Measurements from ENCODE around the gene WDR33.
"Not testable (repeated sequence)": the region's sequence is repeated elsewhere in the genome, so short reads cannot be mapped to it uniquely, and the experiment has no call there.

WDR33 gene

DNA sequence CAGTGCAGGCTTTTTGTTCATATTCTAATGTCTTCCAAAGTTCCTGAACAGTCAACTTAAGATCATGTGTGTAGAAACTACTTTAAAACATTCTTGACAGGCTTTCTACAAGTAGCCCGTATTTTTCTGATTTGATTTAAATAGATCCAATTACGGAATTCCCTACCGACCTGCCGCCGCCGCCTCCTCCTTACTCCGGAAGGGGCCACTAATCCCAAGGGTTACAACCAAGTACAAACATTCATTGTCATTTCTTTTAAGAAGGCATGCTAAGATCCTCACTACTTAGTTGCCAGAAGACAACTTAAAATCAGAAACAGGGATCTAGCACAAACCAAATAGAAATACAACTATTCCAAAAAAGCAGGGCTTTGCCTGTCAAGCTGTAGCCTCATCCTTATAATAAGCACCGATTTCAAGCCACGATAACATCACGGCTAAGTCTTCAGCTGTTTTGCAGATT lies 784 bp downstream of the WDR33 start:
- no peak for DNase-seq (ENCODE audit: low read depth)

DNA sequence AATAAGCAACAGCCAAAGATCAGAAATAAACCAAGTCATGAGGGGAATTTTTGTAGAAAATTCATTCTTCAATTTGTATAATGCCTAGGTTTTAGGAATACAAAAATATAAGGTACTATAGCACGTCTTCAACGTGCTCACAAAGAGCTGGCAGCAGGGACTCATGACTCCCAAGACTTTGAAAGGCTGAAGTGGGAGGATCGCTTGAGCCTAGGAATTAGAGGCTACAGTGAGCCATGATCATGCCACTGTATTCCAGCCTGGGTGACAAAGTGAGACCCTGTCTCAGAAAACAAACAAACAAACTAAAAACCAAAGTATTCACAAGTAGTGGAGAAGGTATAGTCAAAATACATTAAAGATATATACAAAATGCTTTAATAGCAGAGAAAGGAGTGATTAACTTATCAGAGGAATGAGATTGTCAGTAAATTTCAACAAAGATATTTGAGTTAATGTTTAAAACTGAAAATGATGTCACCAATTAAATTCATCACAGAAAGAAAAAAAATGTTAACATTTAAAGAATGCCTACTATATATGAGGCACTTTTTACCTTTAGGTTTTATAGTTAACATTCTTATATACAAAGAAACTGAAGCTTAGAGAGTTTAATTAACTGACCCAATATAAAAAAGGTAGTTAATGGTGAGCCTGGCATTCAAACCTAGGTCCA lies 3.2 kb downstream of the WDR33 start:
- DNase-seq (ENCODE audit: low read depth), result no peak

DNA sequence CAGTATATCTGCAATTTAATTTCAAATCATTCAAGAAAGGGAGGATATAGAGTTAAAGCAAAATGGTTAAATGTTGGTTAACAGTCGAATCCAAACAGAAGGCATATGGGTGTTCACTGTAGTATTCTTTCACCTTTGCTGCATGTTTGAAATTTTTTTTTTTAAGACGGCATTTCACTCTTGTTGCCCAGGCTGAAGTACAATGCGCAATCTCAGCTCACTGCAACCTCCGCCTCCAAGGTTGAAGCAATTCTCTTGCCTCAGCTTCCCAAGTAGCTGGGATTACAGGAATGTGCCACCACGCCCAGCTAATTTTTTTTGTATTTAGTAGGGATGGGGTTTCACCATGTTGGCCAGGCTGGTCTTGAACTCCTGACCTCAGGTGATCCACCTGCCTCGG lies 4.1 kb downstream of the WDR33 start:
- DNase-seq (ENCODE audit: low read depth), result not testable (repeated sequence)

GRCh38 chr2:127805491-127805890 lies 5.5 kb downstream of the WDR33 start:
- no peak for DNase-seq (ENCODE audit: low read depth)

DNA sequence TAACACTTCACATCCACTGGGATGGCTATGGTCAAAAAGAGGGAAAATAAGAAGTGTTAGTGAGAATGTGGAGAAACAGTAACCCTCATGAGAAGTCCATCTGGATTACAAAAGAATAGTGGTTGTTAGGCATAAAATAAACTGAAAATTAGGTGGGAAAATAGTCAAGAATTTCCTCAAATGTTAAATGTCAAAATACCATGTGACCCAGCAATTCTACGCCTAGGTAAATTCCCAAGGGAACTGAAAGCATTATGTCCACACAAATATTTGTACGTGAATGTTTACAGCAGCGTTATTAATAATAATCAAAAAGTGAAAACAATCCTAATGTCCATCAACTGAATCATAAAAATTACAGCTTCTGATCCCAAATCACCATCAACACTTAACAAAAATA lies 11.0 kb downstream of the WDR33 start:
- no peak for DNase-seq (ENCODE audit: low read depth)

- DNase-seq (ENCODE audit: low read depth), result no peak
Measured at GRCh38 chr2:127796389-127796788, 14.6 kb downstream of the WDR33 start.

DNA sequence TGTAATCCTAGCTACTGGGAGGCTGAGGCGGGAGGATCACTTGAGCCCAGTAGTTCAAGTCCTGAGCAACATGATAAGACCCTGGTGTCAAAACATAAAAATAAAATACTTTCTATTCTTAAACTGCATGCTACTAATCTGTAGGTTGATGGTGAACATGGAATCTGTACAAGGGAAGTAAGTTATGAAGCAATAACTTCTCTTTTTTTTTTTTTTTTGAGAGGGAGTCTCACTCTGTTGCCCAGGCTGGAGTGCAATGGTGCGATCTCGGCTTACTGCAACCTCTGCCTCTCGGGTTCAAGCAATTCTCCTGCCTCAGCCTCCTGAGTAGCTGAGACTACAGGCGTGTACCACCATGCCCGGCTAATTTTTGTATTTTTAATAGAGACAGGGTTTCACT lies 16.1 kb downstream of the WDR33 start:
- not testable (repeated sequence) for DNase-seq (ENCODE audit: low read depth)

GRCh38 chr2:127792805-127793204 lies 18.2 kb downstream of the WDR33 start:
- no peak for DNase-seq (ENCODE audit: low read depth)

DNA sequence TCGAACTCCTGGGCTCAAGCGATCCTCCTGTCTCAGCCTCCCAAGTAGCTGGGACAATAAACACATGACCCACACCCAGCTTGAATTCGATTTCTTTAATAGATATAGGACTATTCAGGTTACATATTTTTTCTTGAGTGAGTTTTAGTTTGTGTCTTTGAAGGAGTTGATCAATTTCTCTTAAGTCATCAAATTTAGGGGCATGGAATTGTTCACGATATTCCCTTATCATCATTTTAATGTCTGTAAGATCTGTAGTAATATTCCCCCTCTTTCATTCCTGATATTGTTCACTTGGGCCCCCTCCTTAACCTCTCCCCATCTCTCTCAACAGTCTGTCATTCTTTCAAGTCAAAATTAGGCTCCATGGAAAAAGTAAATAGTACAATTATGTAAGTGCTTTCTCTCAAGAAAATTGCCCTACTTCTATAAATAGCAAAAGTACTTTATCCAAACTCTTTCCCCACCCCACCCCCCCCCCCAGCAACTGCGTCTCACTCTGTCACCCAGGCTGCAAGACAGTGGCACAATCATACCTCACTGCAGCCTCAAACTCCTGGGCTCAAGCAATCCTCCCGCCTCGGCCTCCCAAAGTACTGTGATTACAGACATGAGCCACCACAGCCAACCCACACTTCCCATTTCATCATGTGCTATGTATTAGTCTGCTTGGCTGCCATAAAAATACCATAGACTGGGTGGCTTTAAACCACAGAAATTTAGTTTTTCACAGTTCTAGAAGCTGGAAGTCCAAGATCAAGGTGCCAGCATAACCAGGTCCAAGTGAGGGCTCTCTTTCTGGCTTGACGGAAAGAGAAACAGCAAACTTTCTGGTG lies 20.1 kb downstream of the WDR33 start:
- DNase-seq (ENCODE audit: low read depth), result no peak

DNA sequence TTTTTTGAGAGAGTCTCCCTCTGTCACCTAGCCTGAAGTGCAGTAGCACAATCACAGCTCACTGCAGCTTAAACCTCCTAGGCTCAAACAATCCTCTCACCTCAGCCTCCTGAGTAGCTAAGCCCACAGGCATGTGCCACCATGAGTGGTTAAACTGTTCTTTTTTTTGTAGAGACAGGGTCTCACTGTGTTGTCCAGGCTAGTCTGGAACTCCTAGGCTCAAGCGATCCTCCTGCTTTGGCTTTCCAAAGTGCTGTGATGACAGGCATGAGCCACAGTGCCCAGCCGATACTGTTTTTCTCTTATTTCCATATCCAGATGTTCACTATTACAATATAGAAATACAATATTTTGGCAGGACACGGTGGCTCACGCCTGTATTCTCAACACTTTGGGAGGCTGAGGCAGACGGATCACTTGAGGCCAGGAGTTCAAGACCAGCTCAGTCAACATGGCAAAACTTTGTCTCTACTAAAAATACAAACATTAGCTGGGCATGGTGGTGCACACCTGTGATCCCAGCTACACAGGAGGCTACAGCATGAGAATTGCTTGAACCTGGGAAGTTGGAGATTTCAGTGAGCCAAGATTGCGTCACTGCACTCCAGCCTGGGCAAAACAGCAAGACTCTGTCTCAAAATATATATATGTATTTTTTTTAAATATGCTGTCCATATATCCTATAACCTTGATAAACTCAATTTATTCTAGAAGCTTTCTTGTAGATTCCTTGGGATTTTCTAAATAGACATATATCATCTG lies 24.7 kb downstream of the WDR33 start:
- no peak for DNase-seq (ENCODE audit: low read depth)

DNA sequence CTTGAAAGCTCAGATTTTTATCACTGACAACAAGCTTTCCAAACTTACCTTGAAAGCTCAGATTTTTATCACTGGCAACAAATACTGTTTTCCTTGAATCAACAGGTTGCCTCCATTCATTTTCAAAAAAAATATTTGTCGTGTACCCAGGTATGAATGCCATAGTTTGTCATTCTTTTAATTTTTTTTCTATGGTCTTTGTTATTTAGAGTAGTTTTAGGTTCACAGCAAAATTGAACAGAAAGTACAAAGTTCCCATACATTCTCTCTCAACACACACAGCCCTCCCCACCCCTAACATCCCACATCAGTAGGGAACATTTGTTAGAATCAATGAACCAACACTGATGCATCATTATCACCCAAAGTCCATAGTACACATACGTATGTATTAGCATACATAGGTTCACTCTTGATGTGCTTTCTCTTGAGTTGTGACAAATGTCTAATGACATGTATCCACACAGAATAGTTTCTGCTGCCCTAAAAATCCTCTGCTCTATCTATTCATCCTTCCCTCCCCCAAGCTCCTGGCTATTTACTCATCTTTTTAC lies 25.9 kb downstream of the WDR33 start:
- DNase-seq (ENCODE audit: low read depth), result no peak

DNA sequence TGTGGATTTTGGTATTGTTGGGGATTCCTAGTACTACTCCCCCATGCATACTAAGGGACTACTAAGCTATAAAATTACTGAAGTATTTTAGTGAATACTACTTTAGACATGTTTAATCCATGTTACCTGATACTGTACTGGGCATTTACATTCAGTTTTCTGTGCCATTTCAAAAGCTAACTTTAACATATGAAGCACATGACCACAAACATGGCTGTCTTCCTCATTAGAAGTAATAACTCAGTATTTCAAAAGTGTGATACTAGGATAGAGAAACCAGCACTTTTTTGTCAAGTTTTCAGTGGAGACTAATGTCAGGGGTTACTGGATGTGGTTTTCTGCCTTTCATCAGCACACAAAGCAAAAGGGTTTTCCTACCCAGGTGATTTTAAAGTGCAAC lies 27.9 kb downstream of the WDR33 start:
- no peak for DNase-seq (ENCODE audit: low read depth)

DNA sequence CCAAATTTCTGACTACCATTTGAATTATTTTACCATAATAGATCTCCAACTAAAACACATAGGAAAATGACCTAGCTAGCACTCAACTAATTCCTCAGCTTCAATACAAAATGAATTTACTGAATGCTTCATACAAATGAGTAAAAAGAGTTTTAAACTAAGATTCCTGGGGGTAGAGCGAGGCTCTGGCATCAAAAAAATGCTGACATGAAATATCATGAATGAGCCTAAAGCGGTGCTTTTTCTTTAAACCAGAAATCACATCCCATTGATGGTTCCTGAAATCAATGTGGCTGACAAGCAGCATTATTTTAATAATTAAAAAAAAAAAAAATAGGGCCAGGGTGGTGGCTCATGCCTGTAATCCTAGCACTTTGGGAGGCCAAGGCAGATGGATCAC lies 32.1 kb downstream of the WDR33 start:
- DNase-seq (ENCODE audit: low read depth), result no peak

DNA sequence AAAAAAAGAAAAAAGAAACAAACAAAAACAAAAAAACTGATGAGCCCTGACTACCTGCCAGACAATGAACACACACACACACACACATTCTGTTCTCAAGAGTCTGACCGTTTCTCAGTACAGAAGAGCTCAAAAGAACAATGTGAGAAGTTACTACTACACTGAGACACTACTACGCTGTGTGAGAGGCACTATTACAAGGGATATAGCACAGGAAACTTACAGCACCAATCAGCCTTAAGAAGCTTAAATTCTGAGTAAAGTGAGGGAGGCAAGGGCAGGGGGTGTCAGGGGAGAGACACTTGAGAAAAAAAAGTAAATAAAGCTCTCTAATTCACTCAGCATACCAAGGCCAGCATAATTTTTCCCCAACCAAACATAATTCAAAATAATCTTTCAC lies 32.5 kb downstream of the WDR33 start:
- no peak for DNase-seq (ENCODE audit: low read depth)

DNA sequence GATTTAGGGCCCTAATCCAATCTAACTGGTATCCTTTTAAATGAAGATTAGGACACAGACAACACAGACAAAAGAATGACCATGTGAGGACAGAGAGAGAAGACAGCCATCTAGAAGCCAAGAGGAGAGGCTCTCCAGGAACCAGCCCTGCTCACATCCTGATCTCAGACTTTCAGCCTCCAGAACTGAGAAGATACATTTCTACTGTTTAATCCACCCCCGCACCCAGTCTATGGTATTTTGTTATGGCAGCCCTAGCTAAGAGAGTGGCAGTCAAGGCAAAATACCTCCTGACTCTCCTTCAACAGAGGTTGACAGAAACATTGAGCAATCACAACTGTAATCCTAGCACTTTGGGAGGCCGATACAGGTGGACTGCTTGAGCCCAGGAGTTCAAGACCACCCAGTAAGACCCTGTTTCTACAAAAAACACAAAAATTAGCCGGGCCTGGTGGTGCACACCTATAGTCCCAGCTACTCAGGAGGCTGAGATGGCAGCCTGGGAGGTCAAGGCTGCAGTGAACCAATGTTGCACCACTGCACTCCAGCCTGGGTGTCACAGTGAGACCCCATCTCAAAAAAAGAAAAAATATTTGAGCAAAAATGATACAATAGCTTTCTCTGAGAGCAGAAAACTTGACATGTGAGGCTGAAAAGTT lies 34.7 kb downstream of the WDR33 start:
- no peak for DNase-seq (ENCODE audit: low read depth)

GRCh38 chr2:127771756-127772155 lies 39.2 kb downstream of the WDR33 start:
- DNase-seq (ENCODE audit: low read depth), result no peak

- DNase-seq (ENCODE audit: low read depth), result no peak
Measured at GRCh38 chr2:127770973-127771735, 39.8 kb downstream of the WDR33 start.

DNA sequence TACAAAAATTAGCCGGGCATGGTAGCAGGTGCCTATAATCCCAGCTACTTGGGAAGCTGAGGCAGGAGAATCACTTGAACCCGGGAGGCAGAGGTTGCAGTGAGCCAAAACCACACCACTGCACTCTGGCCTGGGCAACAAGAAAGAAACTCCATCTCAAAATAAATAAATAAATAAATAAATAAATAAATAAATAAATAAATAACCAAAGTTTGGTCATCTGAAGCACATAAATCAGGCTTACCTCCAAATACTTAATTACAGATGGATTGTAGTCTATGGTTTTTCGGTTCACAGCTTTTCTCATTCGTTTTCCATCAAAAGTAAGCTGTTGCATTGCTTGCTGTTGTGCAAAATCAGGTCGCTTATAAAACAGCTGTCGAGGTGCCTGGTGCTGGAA lies 40.4 kb downstream of the WDR33 start:
- not testable (repeated sequence) for DNase-seq (ENCODE audit: low read depth)

- no peak for DNase-seq (ENCODE audit: low read depth)
Measured at GRCh38 chr2:127769587-127769986, 41.4 kb downstream of the WDR33 start.

- DNase-seq (ENCODE audit: low read depth), result no peak
Measured at GRCh38 chr2:127768775-127769479, 42.0 kb downstream of the WDR33 start.

- no peak for DNase-seq (ENCODE audit: low read depth)
Measured at GRCh38 chr2:127763776-127764175, 47.2 kb downstream of the WDR33 start.
